ENCODE data around the gene DDX18. TPM values are rescaled to one million over a fixed set of nuclear protein-coding genes. Genes with fewer than 3 reads are reported as not detected.
A peak's percentile ranks its signal among the peaks of the same experiment; 100 is the strongest.
"Not testable (repeated sequence)": the region's sequence is repeated elsewhere in the genome, so short reads cannot be mapped to it uniquely, and the experiment has no call there.

DDX18 gene
- 41.9 TPM for polyA plus RNA-seq (ENCODE audit: insufficient read length)

DNA sequence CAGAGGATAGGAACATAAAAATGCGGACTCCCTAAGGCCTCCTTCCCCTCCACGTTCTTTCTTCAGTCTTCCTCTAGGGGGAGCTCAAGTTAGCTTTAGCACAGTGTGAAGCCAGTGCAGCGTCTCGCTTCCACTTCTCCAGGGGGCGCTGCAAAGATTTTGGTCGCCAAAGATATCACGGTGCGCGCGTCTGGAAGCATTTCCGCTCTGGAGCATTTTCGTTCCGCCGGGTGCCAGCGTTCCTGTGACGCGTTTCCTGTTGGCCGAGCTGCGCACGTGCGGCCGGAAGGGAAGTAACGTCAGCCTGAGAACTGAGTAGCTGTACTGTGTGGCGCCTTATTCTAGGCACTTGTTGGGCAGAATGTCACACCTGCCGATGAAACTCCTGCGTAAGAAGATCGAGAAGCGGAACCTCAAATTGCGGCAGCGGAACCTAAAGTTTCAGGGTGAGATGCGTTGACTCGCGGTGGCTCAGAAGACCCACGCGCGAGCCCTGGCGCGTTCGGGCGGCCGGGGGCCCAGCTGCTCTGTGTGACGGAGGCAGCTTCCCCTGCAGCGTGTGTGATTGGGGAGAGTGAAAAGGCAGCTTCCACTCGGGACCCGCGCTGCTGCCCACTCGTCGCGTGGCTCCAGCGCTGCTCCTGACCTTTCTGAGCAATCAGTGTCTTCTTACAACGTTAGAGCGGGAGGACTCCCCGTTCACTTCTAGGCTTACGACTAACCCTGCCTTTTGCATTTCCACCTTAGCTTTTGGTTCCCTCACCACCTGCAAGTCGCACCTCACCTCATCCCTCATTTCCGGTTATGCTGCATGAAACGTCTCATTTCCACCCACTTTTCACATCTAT, at the start of gene DDX18:
TSS of gene DDX18 (plus strand) at position 275 of the 848 bp plus-strand sequence. CDS start at position 362, 87 bp downstream.
- DNase-seq = peak; percentile 98

DNA sequence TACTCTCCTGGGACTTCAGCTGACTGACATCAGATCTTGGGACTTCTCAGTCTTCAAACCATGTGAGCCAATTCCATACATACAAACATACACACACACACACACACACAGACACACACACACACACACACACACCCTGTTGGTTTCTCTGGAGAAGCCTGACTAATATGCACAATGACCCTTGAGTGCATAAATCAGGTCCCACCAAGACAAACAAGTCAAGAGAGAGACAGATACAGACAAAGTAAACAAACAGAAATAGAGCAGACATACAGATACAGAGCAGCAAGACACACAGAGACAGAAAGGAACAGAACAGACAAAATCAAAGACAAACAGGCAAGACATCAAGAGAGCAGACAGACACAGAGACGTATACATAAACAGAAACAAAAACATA, 43.8 kb upstream of the DDX18 start:
- no peak for DNase-seq

DNA sequence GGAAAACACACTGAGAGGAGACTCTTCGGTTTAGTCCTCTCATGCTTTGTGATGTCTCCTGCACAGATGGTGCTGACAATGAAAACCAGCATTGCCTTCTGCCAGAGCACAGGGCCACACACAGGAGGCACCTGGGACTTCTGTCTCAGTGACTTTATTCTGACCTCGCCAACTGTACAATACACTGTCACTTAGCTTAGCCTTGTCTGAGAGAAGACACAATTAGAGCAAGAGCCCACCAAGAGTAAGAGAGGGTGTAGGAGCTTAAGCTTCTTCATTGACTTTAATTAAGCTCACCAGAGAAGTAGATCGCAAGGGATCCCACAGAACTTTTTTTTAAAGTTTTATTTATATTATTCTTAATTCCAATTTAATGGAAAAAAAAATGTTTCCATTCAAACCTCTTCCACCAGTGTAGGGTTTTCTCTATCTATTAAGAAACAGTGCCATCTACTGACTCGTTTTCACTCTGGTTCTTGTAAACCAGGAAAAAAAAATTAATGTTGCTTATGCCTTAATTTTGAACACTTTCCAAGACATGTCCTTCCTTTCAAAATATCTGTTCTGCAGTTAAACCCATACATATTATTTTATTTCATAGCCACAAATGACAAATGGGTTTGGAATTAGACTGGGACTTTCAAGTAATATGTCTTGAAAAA, 42.4 kb upstream of the DDX18 start:
- DNase-seq = peak; percentile 8

- DNase-seq = no peak
Observed at GRCh38 chr2:117774716-117775115, 39.8 kb upstream of the DDX18 start.

GRCh38 chr2:117775703-117776219, 38.7 kb upstream of the DDX18 start:
- no peak for DNase-seq

DNA sequence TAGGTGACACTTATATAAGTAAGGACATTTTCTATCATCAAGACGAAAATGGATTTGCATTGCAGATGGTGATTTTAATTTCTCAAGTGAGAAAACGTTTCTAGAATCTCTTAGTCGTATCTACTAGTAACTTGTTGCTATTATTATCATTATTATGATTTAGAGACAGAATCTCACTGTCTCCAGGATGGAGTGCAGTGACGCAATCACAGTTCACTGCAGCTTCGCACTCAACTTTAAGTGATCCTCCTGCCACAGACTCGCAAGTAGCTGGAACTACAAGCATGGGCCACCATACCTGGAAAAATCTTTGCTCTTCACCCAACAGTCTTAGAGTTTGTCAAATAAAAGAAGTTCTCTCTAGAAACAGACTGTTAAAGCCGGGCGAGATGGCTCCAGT, 37.6 kb upstream of the DDX18 start:
- no peak for DNase-seq

GRCh38 chr2:117785740-117786139, 28.8 kb upstream of the DDX18 start:
- peak; percentile 8 for DNase-seq

DNA sequence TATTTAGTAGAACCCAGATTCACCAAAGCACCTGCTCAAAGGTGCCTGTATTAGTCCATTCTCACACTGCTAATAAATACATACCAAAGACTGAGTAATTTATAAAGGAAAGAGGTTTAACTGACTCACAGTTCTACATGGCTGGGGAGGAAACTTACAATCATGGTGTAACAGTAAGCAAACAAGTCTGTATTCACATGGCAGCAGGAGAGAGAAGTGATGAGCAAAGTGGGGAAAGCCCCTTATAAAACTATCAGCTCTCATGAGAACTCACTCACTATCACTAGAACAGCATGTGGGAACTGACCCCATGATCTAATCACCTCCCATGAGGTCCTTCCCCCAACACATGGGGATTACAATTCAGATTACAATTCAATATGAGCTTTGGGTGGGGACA, 28.0 kb upstream of the DDX18 start:
- DNase-seq = no peak

DNA sequence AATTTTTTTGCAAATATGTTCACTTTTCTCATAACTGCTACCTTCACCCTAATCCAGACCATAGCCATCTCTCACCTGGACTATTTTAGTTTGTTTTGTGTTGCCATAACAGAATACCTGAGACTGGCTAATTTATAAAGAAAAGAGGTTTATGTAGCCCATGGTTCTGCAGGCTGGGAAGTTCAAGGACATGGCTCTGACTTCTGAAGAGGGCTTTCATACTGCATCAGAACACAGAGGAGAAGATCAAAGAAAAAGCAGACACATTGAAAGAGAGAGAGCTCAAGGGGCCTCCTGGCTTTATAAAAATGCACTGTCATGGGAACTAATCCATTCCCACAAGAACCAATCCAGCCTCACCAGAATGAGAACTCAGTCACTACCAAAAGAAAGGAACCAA, 25.0 kb upstream of the DDX18 start:
- DNase-seq = no peak

- DNase-seq = no peak
Observed at GRCh38 chr2:117794668-117795067, 19.8 kb upstream of the DDX18 start.

DNA sequence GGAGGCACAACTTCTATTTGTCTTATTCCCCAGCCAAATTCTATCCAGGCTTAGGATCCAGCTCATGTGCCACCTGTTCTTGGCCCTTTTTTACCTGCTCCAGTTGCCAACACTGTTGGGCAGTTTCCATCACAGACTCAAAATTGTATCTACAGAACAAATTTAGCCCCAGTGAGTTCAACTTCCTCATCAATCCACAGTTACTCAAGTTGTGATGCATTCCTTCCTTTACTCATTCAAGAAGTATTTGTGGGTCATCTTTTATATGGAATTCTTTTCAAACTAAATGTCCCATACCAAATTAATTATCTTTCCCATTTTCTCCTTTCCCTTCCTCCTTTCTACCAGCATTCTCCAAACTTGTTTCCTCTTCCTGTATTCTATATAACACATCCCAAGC, 12.7 kb upstream of the DDX18 start:
- DNase-seq = no peak

GRCh38 chr2:117803644-117804325, 10.7 kb upstream of the DDX18 start:
- DNase-seq = not testable (repeated sequence)

- no peak for DNase-seq
Observed at GRCh38 chr2:117812443-117812842, 2.0 kb upstream of the DDX18 start.

GRCh38 chr2:117815946-117816345, 1.5 kb downstream of the DDX18 start:
- DNase-seq = no peak

GRCh38 chr2:117818921-117819320, 4.4 kb downstream of the DDX18 start:
- DNase-seq = no peak

DNA sequence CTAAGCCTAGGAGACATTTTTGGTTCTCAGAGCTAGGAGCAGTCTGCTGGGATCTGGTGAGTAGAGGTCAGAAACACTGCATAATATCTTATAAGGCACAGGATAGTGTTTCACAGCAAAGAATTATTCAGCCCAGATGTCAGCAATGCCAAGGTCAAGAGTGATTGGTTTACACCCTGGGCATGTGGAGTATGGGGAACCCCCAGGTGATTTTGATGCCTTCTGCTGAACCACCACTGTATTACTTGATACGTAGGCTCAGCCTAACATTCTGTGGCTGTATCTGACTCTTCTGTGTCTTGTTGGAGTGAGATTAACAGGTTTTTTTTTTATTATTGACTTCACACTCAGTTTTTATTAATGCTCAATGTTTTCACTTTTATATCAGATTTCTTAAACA, 6.0 kb downstream of the DDX18 start:
- DNase-seq = no peak

- no peak for DNase-seq
Observed at GRCh38 chr2:117825437-117825836, 10.9 kb downstream of the DDX18 start.

GRCh38 chr2:117827464-117827863, 13.0 kb downstream of the DDX18 start:
- DNase-seq = not testable (repeated sequence)

DNA sequence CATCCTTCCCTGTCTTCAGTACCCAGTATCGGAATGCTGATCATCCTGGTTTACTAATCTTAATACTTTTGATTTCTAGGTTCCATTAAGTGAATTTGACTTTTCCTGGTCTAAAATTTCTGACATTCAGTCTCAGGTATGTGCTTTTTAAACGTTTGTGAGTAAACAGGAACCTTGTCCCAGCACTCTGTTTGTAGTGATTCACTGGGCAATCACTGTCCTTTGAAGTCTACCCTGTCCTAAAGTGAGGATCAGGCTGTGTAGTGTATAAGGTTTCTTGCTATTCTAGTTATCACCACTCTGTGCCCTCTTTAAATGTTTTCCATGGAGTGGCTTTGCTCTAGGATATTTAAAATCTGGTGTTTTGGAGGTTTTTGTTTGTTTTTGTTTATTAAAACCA, 14.4 kb downstream of the DDX18 start:
- no peak for DNase-seq

- no peak for DNase-seq
Observed at GRCh38 chr2:117832332-117832731, 17.8 kb downstream of the DDX18 start.

DNA sequence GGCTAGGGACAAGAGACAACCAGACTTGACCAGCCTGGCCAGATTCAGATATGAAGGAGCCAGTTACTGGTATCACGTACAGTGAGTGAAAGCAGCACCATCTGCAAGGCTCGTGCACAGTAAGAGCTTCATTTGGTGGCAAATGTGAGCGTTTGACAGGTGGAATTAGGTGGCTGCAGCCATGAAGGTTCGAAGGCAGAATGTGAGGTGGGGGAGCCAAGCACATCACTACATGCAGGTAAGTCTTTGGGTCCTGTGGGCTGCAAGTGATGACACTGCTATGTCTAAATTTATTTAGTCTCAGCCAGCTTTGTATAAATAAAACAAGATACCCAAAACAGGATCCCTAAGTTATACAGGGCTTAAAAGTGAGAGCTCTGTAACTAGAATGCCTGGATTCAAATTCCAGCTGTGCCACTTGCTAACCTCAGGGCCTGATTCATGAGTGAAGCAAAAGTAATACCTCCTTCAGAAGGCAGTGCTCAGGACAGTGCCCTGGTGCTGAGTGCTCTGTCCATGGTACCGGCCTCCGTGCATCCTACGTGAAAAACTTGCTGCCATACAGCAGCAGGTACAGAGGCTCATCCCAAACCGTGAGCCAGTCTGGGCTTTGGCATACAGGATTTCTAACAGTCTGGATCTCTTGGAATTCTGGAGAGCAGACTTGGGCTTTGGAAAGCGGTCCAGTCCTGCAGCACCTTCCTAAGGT, 18.6 kb downstream of the DDX18 start:
- DNase-seq = peak; percentile 15

DNA sequence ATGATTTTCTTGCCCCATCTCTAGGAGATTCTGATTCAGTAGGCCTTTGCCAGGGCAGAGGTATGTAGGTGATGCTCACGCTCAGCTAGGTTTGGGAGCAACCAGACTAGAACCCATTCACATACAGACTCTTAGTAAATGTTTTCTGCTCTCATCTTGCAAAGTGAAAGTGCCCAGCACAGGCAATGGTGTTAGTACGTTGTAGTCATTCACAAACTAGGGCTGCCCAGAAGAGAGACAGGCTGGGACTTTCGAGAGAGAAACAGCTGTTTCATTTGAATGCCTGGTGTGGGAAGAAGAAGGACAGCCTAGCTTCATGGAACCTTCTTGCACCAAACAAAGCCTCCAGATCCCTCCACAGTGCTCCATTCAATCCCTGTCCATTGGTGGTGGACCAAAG, 19.4 kb downstream of the DDX18 start:
- no peak for DNase-seq

GRCh38 chr2:117834992-117835391, 20.5 kb downstream of the DDX18 start:
- DNase-seq = no peak

All from hindlimb muscle (tissue), 1 donor.